BJ (cell line): ENCODE data around the gene IL36RN. TPM values are rescaled to one million over a fixed set of nuclear protein-coding genes. Genes with fewer than 3 reads are reported as not detected.

Experiments
- CTCF ChIA-PET: fragments of 350-600 bp; formaldehyde crosslinking; extraction: SDS; loops from one replicate; lab custom pipeline; 2021; ENCODE audit warnings: antibody characterized with exemption, inconsistent platforms; lab: Yijun Ruan, JAX
- POLR2A ChIA-PET: fragments of 300-600 bp; sonication (Branson Sonifier 250); formaldehyde crosslinking; extraction: SDS; loops from one replicate; lab custom pipeline; 2021; ENCODE audit warnings: antibody characterized with exemption; lab: Charles Lee
- DNase-seq: peaks from one replicate; pipeline ENCODE4 v3.0.0-alpha.2; 2011; ENCODE audit warnings: low read depth
- H3K27me3 ChIP-seq: 2 replicates; pipeline ENCODE4 v1.6.0; 2011; ENCODE audit warnings: low read length; ENCODE audit not compliant: control insufficient read depth, insufficient read depth
- H3K36me3 ChIP-seq: 2 replicates; pipeline ENCODE4 v1.5.1; 2011; ENCODE audit warnings: low read length; ENCODE audit not compliant: control insufficient read depth, insufficient read depth
- H3K4me3 ChIP-seq: 2 replicates; pipeline ENCODE4 v1.5.1; 2011; ENCODE audit warnings: low read depth, mild to moderate bottlenecking, control low read depth, low read length
- polyA plus RNA-seq: library from polyadenylated mRNA; depleted of rRNA; stranded (reverse); fragments of >200 nt; gene quantifications from 2 replicates; pipeline ENCODE4 v1.2.3, GENCODE V29; 2011
- TF ChIP-seq, protein P1 (sequence below): IDR thresholded peaks from 2 replicates; pipeline ENCODE4 v1.5.1; 2011; ENCODE audit warnings: low read depth, mild to moderate bottlenecking, control low read depth, inconsistent platforms, low read length, moderate library complexity; ENCODE audit not compliant: insufficient read depth

The IL36RN gene
- polyA plus RNA-seq, 1 experiment = not detected

DNA sequence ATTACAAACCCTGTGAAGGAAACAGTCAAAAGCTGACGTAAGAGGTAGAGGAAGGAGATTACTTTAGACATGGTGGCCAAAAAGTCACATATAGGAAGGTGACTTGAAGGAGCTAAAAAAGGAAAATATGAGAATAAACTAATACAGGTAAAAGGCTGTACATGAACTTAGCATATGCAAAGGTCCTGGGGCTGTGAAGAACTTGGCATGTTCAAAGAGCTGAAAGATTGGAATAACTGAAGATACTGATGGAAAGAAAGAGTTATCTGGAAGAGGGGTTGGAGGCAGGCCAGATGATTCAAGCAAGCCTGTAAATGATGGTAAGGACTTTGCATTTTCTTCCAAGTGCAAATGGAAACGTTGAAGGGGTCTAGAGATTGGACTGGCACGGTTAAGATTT is 40.5 kb upstream of the IL36RN start:
- ChIA-PET CTCF (no interaction called here), POLR2A (no interaction called here)
- DNase-seq = no peak
- TF ChIP-seq, protein P1, sequence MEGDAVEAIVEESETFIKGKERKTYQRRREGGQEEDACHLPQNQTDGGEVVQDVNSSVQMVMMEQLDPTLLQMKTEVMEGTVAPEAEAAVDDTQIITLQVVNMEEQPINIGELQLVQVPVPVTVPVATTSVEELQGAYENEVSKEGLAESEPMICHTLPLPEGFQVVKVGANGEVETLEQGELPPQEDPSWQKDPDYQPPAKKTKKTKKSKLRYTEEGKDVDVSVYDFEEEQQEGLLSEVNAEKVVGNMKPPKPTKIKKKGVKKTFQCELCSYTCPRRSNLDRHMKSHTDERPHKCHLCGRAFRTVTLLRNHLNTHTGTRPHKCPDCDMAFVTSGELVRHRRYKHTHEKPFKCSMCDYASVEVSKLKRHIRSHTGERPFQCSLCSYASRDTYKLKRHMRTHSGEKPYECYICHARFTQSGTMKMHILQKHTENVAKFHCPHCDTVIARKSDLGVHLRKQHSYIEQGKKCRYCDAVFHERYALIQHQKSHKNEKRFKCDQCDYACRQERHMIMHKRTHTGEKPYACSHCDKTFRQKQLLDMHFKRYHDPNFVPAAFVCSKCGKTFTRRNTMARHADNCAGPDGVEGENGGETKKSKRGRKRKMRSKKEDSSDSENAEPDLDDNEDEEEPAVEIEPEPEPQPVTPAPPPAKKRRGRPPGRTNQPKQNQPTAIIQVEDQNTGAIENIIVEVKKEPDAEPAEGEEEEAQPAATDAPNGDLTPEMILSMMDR = no peak
- Histone ChIP-seq H3K36me3 (no peaks in the 10 kb centered on the region), H3K27me3 (no peaks in the 10 kb centered on the region; the same call in 1 of the 2 replicates), H3K4me3 (no peak overlapping the region)

DNA sequence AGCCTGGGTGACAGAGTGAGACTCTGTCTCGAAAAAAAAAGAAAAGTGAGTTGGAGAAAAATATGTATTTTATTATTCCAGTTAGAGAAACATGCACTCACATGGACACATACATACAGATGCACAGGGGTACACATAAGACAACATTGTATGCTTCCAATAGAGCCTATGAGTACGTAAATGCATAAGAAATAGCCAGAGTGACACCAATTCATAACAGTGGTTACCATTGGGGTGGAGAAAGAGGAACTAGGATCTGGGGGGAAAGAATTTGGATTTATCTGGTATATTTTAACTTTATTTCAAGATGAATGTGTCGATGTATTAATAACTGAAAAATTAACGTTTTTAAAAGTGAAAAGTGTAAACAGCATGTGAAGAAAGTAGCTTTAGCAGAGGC is 37.7 kb upstream of the IL36RN start:
- ChIA-PET CTCF (no interaction called here), POLR2A (no interaction called here)
- H3K4me3 ChIP-seq = no peak overlapping the region
- TF ChIP-seq, protein P1 = no peak
- peaks cover 10% of the 10 kb centered on the region for H3K27me3 ChIP-seq
- no peaks in the 10 kb centered on the region for H3K36me3 ChIP-seq
- DNase-seq = no peak

DNA sequence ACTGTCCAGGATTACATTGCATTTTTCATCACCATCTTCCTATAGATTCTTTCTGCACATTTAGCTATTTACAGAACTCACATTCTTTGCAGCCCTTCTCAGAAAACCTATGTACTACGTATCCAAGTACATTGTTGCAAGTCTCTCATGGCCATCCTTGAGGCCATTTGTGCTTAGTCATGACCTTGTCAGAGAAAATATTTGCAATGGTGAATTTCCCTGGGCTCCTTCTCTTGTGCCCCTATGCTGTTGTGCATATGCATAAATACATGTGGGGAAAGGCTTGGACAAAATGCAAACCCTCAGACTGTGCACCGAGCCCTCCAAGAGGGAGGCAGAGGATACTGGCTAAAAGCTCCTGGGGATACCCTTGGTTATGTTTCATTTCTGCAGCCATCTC is 34.2 kb upstream of the IL36RN start:
- POLR2A ChIA-PET = no interaction called here

DNA sequence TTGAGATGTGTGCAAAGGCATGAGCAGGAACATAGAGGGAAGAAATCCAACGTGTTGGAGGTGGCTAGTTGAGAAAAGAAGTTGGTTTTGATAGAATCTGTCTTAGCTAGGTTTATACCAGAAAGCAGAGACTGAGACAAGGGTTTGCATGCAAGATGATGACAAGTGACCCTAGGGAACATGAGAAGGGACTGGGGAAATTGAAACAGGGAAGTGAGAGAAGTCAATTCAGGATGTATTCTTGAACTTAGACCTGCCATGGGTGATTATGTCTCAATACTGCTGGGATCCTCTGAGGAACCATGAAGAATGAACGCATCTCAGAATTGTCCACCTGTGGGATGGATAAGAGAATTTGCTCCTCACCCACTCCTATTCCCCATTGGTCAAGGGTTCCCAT is 33.3 kb upstream of the IL36RN start:
- DNase-seq = no peak
- H3K36me3 ChIP-seq = no peaks in the 10 kb centered on the region
- H3K27me3 ChIP-seq = peaks cover 19% of the 10 kb centered on the region
- no peak overlapping the region for H3K4me3 ChIP-seq
- ChIA-PET CTCF (no interaction called here), POLR2A (no interaction called here)
- TF ChIP-seq, protein P1 = no peak

More for the DNA sequence above, 34.2 kb upstream of the IL36RN start:
- no peak for DNase-seq
- Histone ChIP-seq H3K27me3 (peaks cover 18% of the 10 kb centered on the region), H3K36me3 (no peaks in the 10 kb centered on the region), H3K4me3 (no peak overlapping the region)
- CTCF ChIA-PET = no interaction called here
- TF ChIP-seq, protein P1 = no peak

DNA sequence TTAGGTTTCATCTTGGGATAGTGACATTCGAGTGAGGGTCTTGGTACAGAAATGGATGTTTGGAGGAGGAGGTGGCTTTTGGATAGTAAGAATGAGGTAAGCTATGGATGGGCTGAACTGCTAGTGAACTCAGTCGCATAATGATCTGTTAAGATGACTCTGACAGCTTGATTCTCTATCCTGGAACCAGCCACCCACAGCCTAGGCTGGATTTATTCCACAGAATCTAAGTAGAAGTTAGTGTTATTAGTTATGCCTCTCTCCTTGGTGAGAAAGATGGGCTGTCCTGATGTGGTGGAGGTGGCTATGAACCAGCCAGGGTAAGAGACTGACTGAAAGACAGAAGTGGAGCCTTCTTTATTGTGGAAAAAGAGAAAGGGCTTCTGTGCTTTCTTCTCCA is 31.3 kb upstream of the IL36RN start:
- CTCF ChIA-PET = no interaction called here
- TF ChIP-seq, protein P1 = no peak
- Histone ChIP-seq H3K4me3 (no peak overlapping the region), H3K27me3 (peaks cover 22% of the 10 kb centered on the region), H3K36me3 (no peaks in the 10 kb centered on the region)
- POLR2A ChIA-PET = no interaction called here
- no peak for DNase-seq
